Measurements from ENCODE around the gene MT1HL1.
"Not testable (repeated sequence)": the region's sequence is repeated elsewhere in the genome, so short reads cannot be mapped to it uniquely, and the experiment has no call there.

Gene MT1HL1

GRCh38 chr1:237013608-237014007, 9.4 kb upstream of the MT1HL1 start:
- DNase-seq = no peak

GRCh38 chr1:237012788-237013383, 8.6 kb upstream of the MT1HL1 start:
- no peak for DNase-seq

- no peak for DNase-seq
These were observed 8.1 kb upstream of the MT1HL1 start for GRCh38 chr1:237012361-237012760.

GRCh38 chr1:237011432-237011831, 7.2 kb upstream of the MT1HL1 start:
- DNase-seq = no peak

- DNase-seq = no peak
These were observed 5.4 kb upstream of the MT1HL1 start for GRCh38 chr1:237009611-237010010.

- DNase-seq = no peak
These were observed 3.1 kb upstream of the MT1HL1 start for GRCh38 chr1:237007147-237007881.

GRCh38 chr1:237005674-237006073, 1.4 kb upstream of the MT1HL1 start:
- no peak for DNase-seq

GRCh38 chr1:237003516-237003915, 725 bp downstream of the MT1HL1 start:
- DNase-seq = no peak

- no peak for DNase-seq
These were observed 4.0 kb downstream of the MT1HL1 start for GRCh38 chr1:237000191-237000590.

GRCh38 chr1:236998546-236998945, 5.7 kb downstream of the MT1HL1 start:
- no peak for DNase-seq

- no peak for DNase-seq
These were observed 6.4 kb downstream of the MT1HL1 start for GRCh38 chr1:236997882-236998281.

GRCh38 chr1:236997361-236997760, 6.9 kb downstream of the MT1HL1 start:
- DNase-seq = no peak

- DNase-seq = no peak
These were observed 9.8 kb downstream of the MT1HL1 start for GRCh38 chr1:236994450-236994849.

GRCh38 chr1:236992449-236992848, 11.8 kb downstream of the MT1HL1 start:
- DNase-seq = no peak

GRCh38 chr1:236990052-236990445, 14.2 kb downstream of the MT1HL1 start:
- DNase-seq = no peak

- no peak for DNase-seq
These were observed 14.8 kb downstream of the MT1HL1 start for GRCh38 chr1:236989290-236990051.

- no peak for DNase-seq
These were observed 20.4 kb downstream of the MT1HL1 start for GRCh38 chr1:236983818-236984217.

GRCh38 chr1:236982380-236982779, 21.9 kb downstream of the MT1HL1 start:
- DNase-seq = no peak

- DNase-seq = not testable (repeated sequence)
These were observed 22.8 kb downstream of the MT1HL1 start for GRCh38 chr1:236981431-236981830.

- no peak for DNase-seq
These were observed 23.6 kb downstream of the MT1HL1 start for GRCh38 chr1:236980673-236981072.

GRCh38 chr1:236979149-236979900, 24.9 kb downstream of the MT1HL1 start:
- no peak for DNase-seq

- no peak for DNase-seq
These were observed 25.5 kb downstream of the MT1HL1 start for GRCh38 chr1:236978740-236979139.

GRCh38 chr1:236975461-236975860, 28.8 kb downstream of the MT1HL1 start:
- no peak for DNase-seq

Data from hippocampal formation (tissue), 2 donors.